Measurements from ENCODE around the gene MXD4. TPM values are rescaled to one million over a fixed set of nuclear protein-coding genes. Genes with fewer than 3 reads are reported as not detected.

MXD4 gene, protein sequence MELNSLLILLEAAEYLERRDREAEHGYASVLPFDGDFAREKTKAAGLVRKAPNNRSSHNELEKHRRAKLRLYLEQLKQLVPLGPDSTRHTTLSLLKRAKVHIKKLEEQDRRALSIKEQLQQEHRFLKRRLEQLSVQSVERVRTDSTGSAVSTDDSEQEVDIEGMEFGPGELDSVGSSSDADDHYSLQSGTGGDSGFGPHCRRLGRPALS
- 70.1 and 70.5 TPM in 2 replicates for total RNA-seq (2014; rRNA removed; shearing (Covaris generic))
- polyA plus RNA-seq (2016; fragmentation: Nextera tagmentation; extraction: Ambion mirVana): 30.9 and 50.6 TPM in 2 replicates

- Histone ChIP-seq H2AFZ (peak within 1 kb of the TSS; percentile 72), H3K9me3 (ENCODE audit: low read depth) (no peaks in the 10 kb centered on the region), H3K79me2 (ENCODE audit: insufficient read depth) (peaks cover 45% of the 10 kb centered on the region), H3K9ac (peak within 1 kb of the TSS; percentile 99), H3K9me2 (ENCODE audit: insufficient read depth) (no peaks in the 10 kb centered on the region), H4K20me1 (ENCODE audit: insufficient read depth) (no peaks in the 10 kb centered on the region), H3K4me1 (ENCODE audit: insufficient read depth) (0 out of 2 replicates have a peak, but pooled peaks cover 16% of the 10 kb centered on the region), H3K27me3 (replicated peaks; ENCODE audit: insufficient read depth) (no peaks in the 10 kb centered on the region), H3F3A (ENCODE audit: insufficient read depth) (peaks cover 6% of the 10 kb centered on the region; the same call in 1 of the 2 replicates), H3K36me3 (ENCODE audit: low read depth) (no peaks in the 10 kb centered on the region), H3K4me3 (peak within 1 kb of the TSS; percentile 99), H3K4me2 (ENCODE audit: unreplicated experiment) (peak within 1 kb of the TSS; percentile 89), H3K27ac (peak within 1 kb of the TSS; percentile 78)
- 1% methylated on average over 31 to 38 of the region's 46 CpGs for WGBS, 2 experiments (ENCODE audit: low coverage in 1 of 2, low lambda C conversion rate in 2 of 2, missing lambda C conversion rate in 2 of 2)
- in situ Hi-C loops (cut with MboI): no loop called here
- no peak for TF ChIP-seq EZH2 (IDR thresholded peaks at IDR 0.05; ENCODE audit: insufficient read depth, poor library complexity, severe bottlenecking)
- no peak for TF ChIP-seq EZH2phosphoT487 (IDR thresholded peaks at IDR 0.05; ENCODE audit: insufficient read depth, low read depth)
- DNase-seq: no peak
Observed at GRCh38 chr4:2261853-2262144, at the start of gene MXD4. MXD4 (minus strand) TSS chr4:2262109; CDS start chr4:2261980, 129 bp downstream.

DNA sequence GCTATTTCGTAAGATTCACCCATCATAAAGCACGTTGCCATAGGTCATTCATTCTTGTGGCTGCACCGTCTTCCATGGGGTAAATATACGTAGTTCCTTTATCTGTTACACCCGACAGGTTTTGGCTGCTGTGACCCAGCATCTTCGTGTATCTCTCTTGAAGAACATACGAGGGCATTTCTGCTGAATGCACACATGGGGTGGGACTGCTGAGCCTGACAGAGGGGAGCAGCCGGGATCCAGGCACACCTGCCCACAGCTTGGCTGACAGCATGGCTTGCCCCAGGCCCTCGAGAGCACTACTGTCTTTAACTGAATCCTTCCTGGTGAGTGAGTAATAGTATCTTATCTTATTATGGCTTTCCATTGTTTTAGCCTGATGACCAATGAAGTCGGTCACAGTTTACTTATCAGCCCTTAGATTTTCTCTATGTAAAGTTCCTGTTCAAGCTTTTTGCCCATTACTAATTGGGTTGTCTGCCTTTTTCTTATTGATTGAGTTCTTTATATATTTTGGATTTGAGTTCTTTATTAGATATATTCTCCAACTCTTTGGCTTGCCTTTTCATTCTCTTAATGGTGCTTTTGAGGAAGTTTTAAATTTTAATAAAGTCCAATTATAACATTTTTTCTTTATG lies 45.0 kb upstream of the MXD4 start:
- in situ Hi-C loops (cut with MboI): no loop called here
- 77% methylated on average over 10 of the region's 10 CpGs for WGBS, 2 experiments (ENCODE audit: low coverage in 1 of 2, low lambda C conversion rate in 2 of 2, missing lambda C conversion rate in 2 of 2)

GRCh38 chr4:2305766-2306501 lies 44.0 kb upstream of the MXD4 start:
- no peak for DNase-seq
- in situ Hi-C loops (cut with MboI): no loop called here
- WGBS, 2 experiments (ENCODE audit: low coverage in 1 of 2, low lambda C conversion rate in 2 of 2, missing lambda C conversion rate in 2 of 2): 87 to 90% methylated on average over 10 to 11 of the region's 11 CpGs

More for the DNA sequence above, 45.0 kb upstream of the MXD4 start:
- DNase-seq: no peak
- Histone ChIP-seq H3K36me3 (ENCODE audit: low read depth) (no peaks in the 10 kb centered on the region), H3K4me2 (ENCODE audit: unreplicated experiment) (no peak overlapping the region), H3K4me1 (ENCODE audit: insufficient read depth) (no peaks in the 10 kb centered on the region), H3K9me3 (ENCODE audit: low read depth) (no peaks in the 10 kb centered on the region), H3K79me2 (ENCODE audit: insufficient read depth) (no peaks in the 10 kb centered on the region), H4K20me1 (ENCODE audit: insufficient read depth) (no peaks in the 10 kb centered on the region), H3K4me3 (no peak overlapping the region), H3F3A (ENCODE audit: insufficient read depth) (no peaks in the 10 kb centered on the region), H2AFZ (no peak overlapping the region), H3K27me3 (replicated peaks; ENCODE audit: insufficient read depth) (no peaks in the 10 kb centered on the region), H3K9ac (no peak overlapping the region), H3K27ac (no peak overlapping the region), H3K9me2 (ENCODE audit: insufficient read depth) (no peaks in the 10 kb centered on the region)
- no peak for TF ChIP-seq EZH2 (IDR thresholded peaks at IDR 0.05; ENCODE audit: insufficient read depth, poor library complexity, severe bottlenecking)
- no peak for TF ChIP-seq EZH2phosphoT487 (IDR thresholded peaks at IDR 0.05; ENCODE audit: insufficient read depth, low read depth)

DNA sequence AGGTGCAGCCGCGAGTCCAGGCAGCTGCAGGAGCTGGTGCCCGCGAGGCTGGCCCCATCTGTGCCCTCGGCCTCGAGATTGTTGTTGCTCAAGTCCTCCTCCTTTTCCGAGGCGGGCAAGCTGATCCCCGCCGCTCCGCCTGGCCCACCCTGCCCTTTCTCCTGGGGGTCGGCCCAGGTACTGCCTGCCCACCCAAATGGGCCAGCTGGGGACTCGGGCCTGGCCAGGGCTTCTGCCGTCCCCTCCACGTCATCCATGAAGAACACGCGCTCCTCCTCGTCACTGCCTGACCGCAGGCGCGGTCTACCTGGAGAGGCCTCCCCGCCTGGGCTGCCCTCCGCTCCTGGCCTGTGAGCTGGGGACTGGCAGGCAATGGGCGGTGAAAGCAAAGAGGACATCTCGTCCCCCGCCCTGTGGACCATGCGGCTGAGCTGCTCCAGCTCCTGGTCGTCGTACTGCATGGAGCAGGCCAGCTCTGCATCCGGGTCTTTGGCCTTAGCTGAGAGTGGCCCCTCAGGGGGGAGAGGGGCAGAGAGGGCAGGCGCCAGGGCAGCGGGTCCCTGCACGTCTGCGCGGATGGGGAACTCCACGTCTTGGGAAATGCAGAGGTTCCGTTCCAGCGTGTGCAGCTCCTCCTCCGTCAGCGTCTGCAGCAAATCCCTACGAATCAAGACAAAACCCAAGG lies 43.1 kb upstream of the MXD4 start:
- H3K27me3 ChIP-seq (replicated peaks; ENCODE audit: insufficient read depth): no peaks in the 10 kb centered on the region
- H3F3A ChIP-seq (ENCODE audit: insufficient read depth): no peaks in the 10 kb centered on the region
- H3K4me3 ChIP-seq: no peak overlapping the region
- H3K36me3 ChIP-seq (ENCODE audit: low read depth): no peaks in the 10 kb centered on the region
- no peaks in the 10 kb centered on the region for H3K79me2 ChIP-seq (ENCODE audit: insufficient read depth)
- no peak for DNase-seq
- H3K9me2 ChIP-seq (ENCODE audit: insufficient read depth): no peaks in the 10 kb centered on the region
- H4K20me1 ChIP-seq (ENCODE audit: insufficient read depth): no peaks in the 10 kb centered on the region
- H3K9me3 ChIP-seq (ENCODE audit: low read depth): no peaks in the 10 kb centered on the region
- H3K4me1 ChIP-seq (ENCODE audit: insufficient read depth): no peaks in the 10 kb centered on the region
- H3K27ac ChIP-seq: no peak overlapping the region
- H2AFZ ChIP-seq: no peak overlapping the region
- H3K9ac ChIP-seq: no peak overlapping the region
- no peak overlapping the region for H3K4me2 ChIP-seq (ENCODE audit: unreplicated experiment)
- in situ Hi-C loops (cut with MboI): no loop called here
- no peak for TF ChIP-seq EZH2phosphoT487 (IDR thresholded peaks at IDR 0.05; ENCODE audit: insufficient read depth, low read depth)
- TF ChIP-seq EZH2 (IDR thresholded peaks at IDR 0.05; ENCODE audit: insufficient read depth, poor library complexity, severe bottlenecking): no peak
- WGBS, 2 experiments (ENCODE audit: low coverage in 1 of 2, low lambda C conversion rate in 2 of 2, missing lambda C conversion rate in 2 of 2): 85 to 90% methylated on average over 40 to 41 of the region's 41 CpGs

More at GRCh38 chr4:2305766-2306501, 44.0 kb upstream of the MXD4 start:
- TF ChIP-seq EZH2phosphoT487 (IDR thresholded peaks at IDR 0.05; ENCODE audit: insufficient read depth, low read depth) (no peak), EZH2 (IDR thresholded peaks at IDR 0.05; ENCODE audit: insufficient read depth, poor library complexity, severe bottlenecking) (no peak)
- H4K20me1 ChIP-seq (ENCODE audit: insufficient read depth): no peaks in the 10 kb centered on the region
- no peaks in the 10 kb centered on the region for H3F3A ChIP-seq (ENCODE audit: insufficient read depth)
- no peaks in the 10 kb centered on the region for H3K9me2 ChIP-seq (ENCODE audit: insufficient read depth)
- no peaks in the 10 kb centered on the region for H3K36me3 ChIP-seq (ENCODE audit: low read depth)
- H3K4me2 ChIP-seq (ENCODE audit: unreplicated experiment): no peak overlapping the region
- no peaks in the 10 kb centered on the region for H3K27me3 ChIP-seq (replicated peaks; ENCODE audit: insufficient read depth)
- H3K9me3 ChIP-seq (ENCODE audit: low read depth): no peaks in the 10 kb centered on the region
- H3K9ac ChIP-seq: no peak overlapping the region
- H2AFZ ChIP-seq: no peak overlapping the region
- no peak overlapping the region for H3K27ac ChIP-seq
- H3K79me2 ChIP-seq (ENCODE audit: insufficient read depth): no peaks in the 10 kb centered on the region
- no peaks in the 10 kb centered on the region for H3K4me1 ChIP-seq (ENCODE audit: insufficient read depth)
- no peak overlapping the region for H3K4me3 ChIP-seq
